Heart right ventricle (tissue), 16 donors: Measurements from ENCODE around the gene MREG. TPM values are rescaled to one million over a fixed set of nuclear protein-coding genes. Genes with fewer than 3 reads are reported as not detected.

Experiments
- ATAC-seq, 8 donors: fragments of 200-7000 bp; cut with Tn5 transposase; one replicate each; pipeline ENCODE4 v1.9.1; 2020; ENCODE audit warnings: mild to moderate bottlenecking in 8 of 8, moderate library complexity in 8 of 8, moderate number of reproducible peaks in 1 of 8
- DNase-seq, 2 donors: peaks; one replicate each; pipeline ENCODE4 v3.0.0-alpha.2; 2020
- H3K27ac ChIP-seq, 10 donors: fragments of 200-600 bp; sonication (generic) in 2 of 10; one replicate each; pipeline versions ENCODE4 v1.5.0 to v1.8.0; 2020 to 2022; ENCODE audit warnings: mild to moderate bottlenecking in 3 of 10
- H3K27me3 ChIP-seq, 7 donors: fragments of 200-600 bp; one replicate each; pipeline ENCODE4 v1.8.0; 2021 to 2022; ENCODE audit warnings: mild to moderate bottlenecking in 2 of 7
- H3K36me3 ChIP-seq, 9 donors: fragments of 200-600 bp; sonication (generic) in 1 of 9; one replicate each; pipeline versions ENCODE4 v1.5.0 to v1.8.0; 2020 to 2022; ENCODE audit warnings: mild to moderate bottlenecking in 2 of 9
- H3K4me1 ChIP-seq, 9 donors: fragments of 200-600 bp; sonication (generic) in 1 of 9; one replicate each; pipeline versions ENCODE4 v1.5.0 to v1.8.0; 2020 to 2022; ENCODE audit warnings: mild to moderate bottlenecking in 4 of 9
- H3K4me3 ChIP-seq, 10 donors: fragments of 200-600 bp; sonication (generic) in 2 of 10; one replicate each; pipeline versions ENCODE4 v1.5.0 to v1.8.0; 2020 to 2022; ENCODE audit warnings: mild to moderate bottlenecking in 7 of 10, moderate library complexity in 2 of 10
- H3K9me3 ChIP-seq, 11 donors: fragments of 200-600 bp in 10 of 11; sonication (generic) in 2 of 11; one replicate each; pipeline versions ENCODE4 v1.5.0 to v1.8.0; 2013 to 2022; ENCODE audit warnings: mild to moderate bottlenecking in 2 of 11, control low read depth in 1 of 11, moderate library complexity in 1 of 11
- WGBS, 2 donors: extraction: QIAGEN DNeasy Blood & Tissue Kit; methylation state at CpG; one replicate each; pipeline ENCODE4 v1.1.7; 2013; ENCODE audit warnings: inconsistent platforms in 1 of 2; 5-methylcytosine and 5-hydroxymethylcytosine counted together
- intact Hi-C, 10 donors: fragments of 100-400 bp; cut with DNase I; formaldehyde crosslinking; loops; one replicate each; pipeline versions ENCODE4 v1.11.1 to v1.14.2; 2022
- polyA plus RNA-seq, 2 donors: library from polyadenylated mRNA; stranded (reverse); fragments of 200-250 nt; gene quantifications; one replicate each; pipeline ENCODE4 v1.2.3, GENCODE V29; 2013
- total RNA-seq, 10 donors: library from RNA; stranded (reverse); fragmentation: NEBNext Ultra II Directional in 3 of 10; extraction: Animal tissue kit (Norgen Biotek cat#: 25700) in 3 of 10; gene quantifications; one replicate each; pipeline versions ENCODE4 v1.2.1 to v1.2.4, GENCODE V29; 2021 to 2023
- TF ChIP-seq, protein P1 (sequence below), 9 donors: fragments of 200-600 bp; sonication (generic) in 2 of 9; IDR thresholded peaks; one replicate each; pipeline versions ENCODE4 v1.5.0 to v1.8.0; 2021 to 2022; ENCODE audit warnings: antibody characterized with exemption in 9 of 9, mild to moderate bottlenecking in 5 of 9, moderate library complexity in 1 of 9
- donor health status: Arrhythmogenic right ventricular cardiomyopathy.
- donor health status: ischemic (EF 13 %, LVEDD 7.1; RV severe dilation, severe dysfunction).
- donor health status: healthy with polysubstance abuse.
- donor health status: DM: no; HTN: yes; CAD: no.
- donor health status: DM: no; HTN: no; CAD: no.
- donor health status: ischemic (EF 25% LVEDD 6.9; RV normal size, moderate dysfunction).
- donor health status: ischemic (EF 25% LVEDD 5.7; RV mildly dilated, moderate dysfunction).
- donor health status: healthy.
- donor health status: DM: yes; HTN: yes; CAD: no.
- donor health status: Ischemic cardiomyopathy.
- donor health status: ischemic (EF 35%, LVEDD 5.7; RV mildly dilated, moderate dysfunction).
- donor health status: nonischemic (EF 11% LVEDD 7.7; RV severe dilation, severe dysfunction).
- donor health status: DM: yes; HTN: yes; CAD: no.
- donor health status: PGD.
- donor health status: ischemic (EF 29% LVEDD 5.4; RV normal size, mild dysfunction).
- donor health status: nonischemic (EF 23%, LVEDD 6.1; RV moderate dilation, normal function).

The MREG gene
- total and polyA plus RNA-seq, 12 donors: 0.13 to 1.5 (median 0.38) TPM

GRCh38 chr2:215984661-215985060 lies 28.7 kb downstream of the MREG start:
- TF ChIP-seq, protein P1, sequence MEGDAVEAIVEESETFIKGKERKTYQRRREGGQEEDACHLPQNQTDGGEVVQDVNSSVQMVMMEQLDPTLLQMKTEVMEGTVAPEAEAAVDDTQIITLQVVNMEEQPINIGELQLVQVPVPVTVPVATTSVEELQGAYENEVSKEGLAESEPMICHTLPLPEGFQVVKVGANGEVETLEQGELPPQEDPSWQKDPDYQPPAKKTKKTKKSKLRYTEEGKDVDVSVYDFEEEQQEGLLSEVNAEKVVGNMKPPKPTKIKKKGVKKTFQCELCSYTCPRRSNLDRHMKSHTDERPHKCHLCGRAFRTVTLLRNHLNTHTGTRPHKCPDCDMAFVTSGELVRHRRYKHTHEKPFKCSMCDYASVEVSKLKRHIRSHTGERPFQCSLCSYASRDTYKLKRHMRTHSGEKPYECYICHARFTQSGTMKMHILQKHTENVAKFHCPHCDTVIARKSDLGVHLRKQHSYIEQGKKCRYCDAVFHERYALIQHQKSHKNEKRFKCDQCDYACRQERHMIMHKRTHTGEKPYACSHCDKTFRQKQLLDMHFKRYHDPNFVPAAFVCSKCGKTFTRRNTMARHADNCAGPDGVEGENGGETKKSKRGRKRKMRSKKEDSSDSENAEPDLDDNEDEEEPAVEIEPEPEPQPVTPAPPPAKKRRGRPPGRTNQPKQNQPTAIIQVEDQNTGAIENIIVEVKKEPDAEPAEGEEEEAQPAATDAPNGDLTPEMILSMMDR (IDR thresholded peaks at IDR 0.05): no peak

DNA sequence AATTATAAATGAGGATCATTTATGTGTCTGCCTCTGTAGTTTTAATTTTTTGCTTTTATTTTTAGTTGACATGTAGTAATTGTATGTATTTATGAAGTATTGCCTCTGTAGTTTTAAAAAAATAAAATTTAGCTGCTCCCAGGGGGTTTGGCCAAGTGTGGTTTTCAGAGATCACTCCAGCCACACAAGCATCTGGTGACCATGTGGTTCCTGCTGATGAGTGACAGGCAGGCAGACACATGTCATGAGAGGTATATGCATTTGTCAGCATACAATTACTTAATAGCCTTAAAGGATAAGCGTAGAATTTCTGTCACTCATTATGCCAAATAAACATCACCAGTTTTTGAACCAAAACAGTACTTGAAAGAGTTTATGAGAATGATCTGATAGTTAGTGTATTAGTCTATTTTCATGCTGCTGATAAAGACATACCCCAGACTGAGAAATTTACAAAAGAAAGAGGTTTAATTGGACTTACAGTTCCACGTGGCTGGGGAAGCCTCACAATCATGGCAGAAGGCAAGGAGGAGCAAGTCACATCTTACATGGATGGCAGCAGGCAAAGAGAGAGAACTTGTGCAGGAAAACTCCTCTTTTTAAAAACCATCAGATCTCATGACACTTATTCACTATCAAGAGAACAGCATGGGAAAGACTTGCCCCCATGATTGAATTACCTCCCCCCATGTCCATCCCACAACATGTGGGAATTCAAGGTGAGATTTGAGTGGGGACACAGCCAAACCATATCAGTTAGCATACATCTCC lies 29.6 kb downstream of the MREG start:
- no peaks in the 10 kb centered on the region for H3K9me3 ChIP-seq
- no peaks in the 10 kb centered on the region for H3K27me3 ChIP-seq
- TF ChIP-seq, protein P1 (IDR thresholded peaks at IDR 0.05): no peak
- WGBS, 2 donors: 69% methylated on average over 2 of the region's 2 CpGs
- ATAC-seq (no peak), DNase-seq (no peak)
- no peak overlapping the region for H3K4me3 ChIP-seq
- intact Hi-C loops: no loop called here
- no peaks in the 10 kb centered on the region for H3K4me1 ChIP-seq
- no peaks in the 10 kb centered on the region for H3K36me3 ChIP-seq
- no peak overlapping the region for H3K27ac ChIP-seq

More at GRCh38 chr2:215984661-215985060, 28.7 kb downstream of the MREG start:
- Histone ChIP-seq H3K36me3 (no peaks in the 10 kb centered on the region), H3K4me1 (no peaks in the 10 kb centered on the region), H3K27ac (no peak overlapping the region), H3K27me3 (no peaks in the 10 kb centered on the region), H3K9me3 (peaks cover 0 to 1% (median 0%) of the 10 kb centered on the region in 11 donors), H3K4me3 (no peak overlapping the region)
- no peak for DNase-seq
- intact Hi-C loops: no loop called here
- ATAC-seq: no peak
- WGBS, 2 donors: 81 to 88% methylated on average over 2 of the region's 2 CpGs

DNA sequence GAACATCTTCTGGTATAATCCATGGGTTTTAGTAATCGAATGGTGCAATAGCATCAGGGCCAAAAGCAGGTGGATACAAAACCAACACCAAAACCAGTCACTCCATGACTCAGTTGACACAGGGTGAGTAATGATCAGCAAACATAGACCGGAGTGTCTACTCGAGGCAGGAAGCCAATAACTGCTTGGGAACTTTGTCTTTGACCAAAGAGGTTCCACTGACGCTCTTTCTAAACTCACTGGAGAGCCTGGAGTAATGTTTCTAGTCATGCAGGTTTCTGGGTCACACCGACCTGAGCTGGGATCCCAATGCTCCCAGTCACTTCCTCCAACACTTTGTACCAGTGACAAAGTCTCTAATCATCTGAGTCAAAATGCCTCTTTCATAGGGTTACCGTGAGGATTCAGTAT lies 30.9 kb downstream of the MREG start:
- H3K27me3 ChIP-seq: no peaks in the 10 kb centered on the region
- DNase-seq (no peak), ATAC-seq (no peak)
- no peaks in the 10 kb centered on the region for H3K4me1 ChIP-seq
- TF ChIP-seq, protein P1 (IDR thresholded peaks at IDR 0.05): no peak
- 90 to 91% methylated on average over 6 of the region's 6 CpGs for WGBS, 2 donors
- intact Hi-C loops: no loop called here
- no peaks in the 10 kb centered on the region for H3K36me3 ChIP-seq
- no peak overlapping the region for H3K4me3 ChIP-seq
- H3K9me3 ChIP-seq: no peaks in the 10 kb centered on the region
- H3K27ac ChIP-seq: no peak overlapping the region

GRCh38 chr2:215981115-215981514 lies 32.2 kb downstream of the MREG start:
- H3K36me3 ChIP-seq: no peaks in the 10 kb centered on the region
- 92 to 94% methylated on average over 7 of the region's 7 CpGs for WGBS, 2 donors

More at GRCh38 chr2:215981115-215981514, 32.2 kb downstream of the MREG start:
- ATAC-seq: no peak
- H3K4me1 ChIP-seq: no peaks in the 10 kb centered on the region
- no peak for DNase-seq
- no peak overlapping the region for H3K4me3 ChIP-seq
- TF ChIP-seq, protein P1 (IDR thresholded peaks at IDR 0.05): no peak
- no peaks in the 10 kb centered on the region for H3K9me3 ChIP-seq
- H3K27ac ChIP-seq: no peak overlapping the region
- no peaks in the 10 kb centered on the region for H3K27me3 ChIP-seq
- intact Hi-C loops: no loop called here
